Stomach (tissue), 9 donors: ENCODE data around the gene OLR1. TPM values are rescaled to one million over a fixed set of nuclear protein-coding genes. Genes with fewer than 3 reads are reported as not detected.

ENCODE experiments used
- DNase-seq, 2 donors: peaks; one replicate each; pipeline versions ENCODE4 v3.0.0 to v3.0.0-alpha.2; 2013 to 2019
- H3K27ac ChIP-seq, 5 donors: fragments of 200-600 bp in 4 of 5; sonication (generic) in 4 of 5; one replicate each; pipeline ENCODE4 v1.5.1; 2013 to 2019; ENCODE audit warnings: mild to moderate bottlenecking in 1 of 5, moderate library complexity in 1 of 5
- H3K27me3 ChIP-seq, 3 donors: fragments of 200-600 bp; sonication (generic); one replicate each; pipeline ENCODE4 v1.5.1; 2017 to 2019; ENCODE audit warnings: mixed run types in 1 of 3
- H3K36me3 ChIP-seq, 4 donors: fragments of 200-600 bp; sonication (generic); 1 replicate in 3 of 4; 2 replicates in 1 of 4; pipeline ENCODE4 v1.5.1; 2016 to 2019
- H3K4me1 ChIP-seq, 4 donors: fragments of 200-600 bp; sonication (generic); one replicate each; pipeline ENCODE4 v1.5.1; 2016 to 2019
- H3K4me3 ChIP-seq, 4 donors: fragments of 200-600 bp; sonication (generic) in 3 of 4; one replicate each; pipeline ENCODE4 v1.5.1; 2016 to 2019; ENCODE audit warnings: mild to moderate bottlenecking in 1 of 4
- H3K9me3 ChIP-seq, 4 donors: fragments of 200-600 bp; sonication (generic); one replicate each; pipeline ENCODE4 v1.5.1; 2016 to 2019
- CTCF ChIP-seq, 7 experiments: fragments of 450-650 bp in 4 of 7; fragments of 200-600 bp in 3 of 7; sonication (generic) in 3 of 7; IDR thresholded peaks; one replicate each; pipeline ENCODE4 v1.5.1; 2016 to 2019; ENCODE audit warnings: antibody characterized with exemption in 7 of 7, control low read depth in 2 of 7, mild to moderate bottlenecking in 1 of 7
- EP300 ChIP-seq: sonication (generic); formaldehyde crosslinking; IDR thresholded peaks from one replicate; pipeline ENCODE4 v1.6.1; 2017; ENCODE audit warnings: antibody characterized with exemption
- POLR2A ChIP-seq, 4 donors: fragments of 450-650 bp; IDR thresholded peaks; one replicate each; pipeline ENCODE4 v1.6.1; 2016; ENCODE audit warnings: antibody characterized with exemption in 4 of 4, control low read depth in 2 of 4, mild to moderate bottlenecking in 1 of 4, moderate library complexity in 1 of 4
- POLR2AphosphoS5 ChIP-seq, 3 donors: sonication (generic); formaldehyde crosslinking; IDR thresholded peaks; one replicate each; pipeline ENCODE4 v1.6.1; 2016; ENCODE audit warnings: antibody characterized with exemption in 3 of 3
- WGBS, 5 donors: extraction: QIAGEN DNeasy Blood & Tissue Kit in 3 of 5; methylation state at CpG; one replicate each; pipeline versions ENCODE4 v1.1.5 to v1.1.7; 2013 to 2018; 5-methylcytosine and 5-hydroxymethylcytosine counted together
- intact Hi-C: fragments of 100-400 bp; cut with DNase I; formaldehyde crosslinking; loops from one replicate; pipeline ENCODE4 v1.15.1; 2023; ENCODE audit warnings: low total_unique reads
- polyA plus RNA-seq, 3 donors: library from polyadenylated mRNA; stranded (reverse); fragments of 200-250 nt; gene quantifications; one replicate each; pipeline ENCODE4 v1.2.3, GENCODE V29; 2013
- total RNA-seq, 5 donors: library from RNA; depleted of rRNA; stranded (reverse); fragments of >200 nt; gene quantifications; one replicate each; pipeline versions ENCODE4 v1.1.0 to v1.2.3, GENCODE V29; 2014 to 2016
- donor health status: healthy with polysubstance abuse.
- donor health status: Bipolar disorder and iron deficiency.
- donor health status: healthy.

The OLR1 gene
- total and polyA plus RNA-seq, 8 donors, result 0.48 to 7.4 (median 4.1) TPM; not detected in 2

- Histone ChIP-seq H3K4me3 (no peak overlapping the region), H3K27ac (no peak overlapping the region), H3K9me3 (peaks cover 0 to 4% (median 0%) of the 10 kb centered on the region in 4 donors), H3K27me3 (no peaks in the 10 kb centered on the region), H3K4me1 (no peaks in the 10 kb centered on the region), H3K36me3 (no peaks in the 10 kb centered on the region)
- TF ChIP-seq POLR2AphosphoS5 (IDR thresholded peaks at IDR 0.05), result no peak
- no peak for TF ChIP-seq CTCF (IDR thresholded peaks at IDR 0.05)
- intact Hi-C loops, result no loop called here
- 87 to 94% (median 91%) methylated on average over 38 of the region's 38 CpGs for WGBS, 5 donors
- DNase-seq, result no peak
These were observed 60.5 kb downstream of the OLR1 start for GRCh38 chr12:10111451-10111850.

DNA sequence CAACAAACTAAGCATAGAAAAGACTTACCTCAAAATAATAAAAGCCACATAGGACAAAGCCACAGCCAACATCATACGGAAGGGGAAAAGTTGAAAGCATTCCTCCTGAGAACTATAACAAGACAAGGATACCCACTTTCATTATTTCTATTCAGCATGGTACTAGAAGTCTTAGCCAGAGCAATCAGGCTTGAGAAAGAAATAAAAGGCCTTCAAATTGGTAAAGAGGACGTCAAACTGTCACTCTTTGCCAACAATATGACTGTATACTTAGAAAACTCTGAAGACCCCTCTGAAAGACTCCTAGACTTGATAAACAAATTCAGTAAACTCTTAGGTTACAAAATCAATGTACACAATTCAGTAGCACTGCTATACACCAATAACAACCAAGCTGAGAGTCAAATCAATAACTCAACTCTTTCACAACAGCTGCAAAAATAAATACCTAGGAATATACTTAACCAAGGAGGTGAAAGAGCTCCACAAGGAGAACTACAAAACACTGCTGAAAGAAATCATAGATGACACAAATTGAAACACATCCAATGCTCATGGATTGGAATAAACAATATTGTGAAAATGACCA is 61.6 kb downstream of the OLR1 start:
- DNase-seq, result no peak
- TF ChIP-seq POLR2AphosphoS5 (IDR thresholded peaks at IDR 0.05) (no peak), EP300 (no peak), CTCF (IDR thresholded peaks at IDR 0.05) (no peak), POLR2A (IDR thresholded peaks at IDR 0.05) (no peak)
- WGBS, 5 donors, result 79 to 87% (median 84%) methylated on average over 2 of the region's 2 CpGs
- no peaks in the 10 kb centered on the region for H3K36me3 ChIP-seq
- H3K27me3 ChIP-seq, result no peaks in the 10 kb centered on the region
- no peaks in the 10 kb centered on the region for H3K4me1 ChIP-seq
- peaks cover 0 to 4% (median 0%) of the 10 kb centered on the region in 4 donors for H3K9me3 ChIP-seq
- no peak overlapping the region for H3K27ac ChIP-seq
- H3K4me3 ChIP-seq, result no peak overlapping the region
- intact Hi-C loops, result no loop called here

Other genes with a start within 250 kb of the OLR1 start
- not detected for gene CLEC2A, start 239.8 kb downstream of the OLR1 start, total RNA-seq
- gene CLEC2A, start 239.8 kb downstream of the OLR1 start, polyA plus RNA-seq, result not detected
- 1 to 10 TPM in 1 of 5 donors, under 1 TPM in 1, not detected in 3; 0.43 to 1.1 TPM for gene CLEC12A, start 200.7 kb downstream of the OLR1 start, total RNA-seq
- 1 to 10 TPM in 1 of 3 donors, under 1 TPM in 1, not detected in 1; 0.60 to 2.1 TPM for gene CLEC12A, start 200.7 kb downstream of the OLR1 start, polyA plus RNA-seq
- gene CLEC1B, start 173.0 kb downstream of the OLR1 start, total RNA-seq, result under 1 TPM in 1 of 5 donors, not detected in 4; 0.92 TPM
- gene CLEC1B, start 173.0 kb downstream of the OLR1 start, polyA plus RNA-seq, result not detected
- under 1 TPM in 1 of 5 donors, not detected in 4; 0.37 TPM for gene CLEC12B, start 161.5 kb downstream of the OLR1 start, total RNA-seq
- gene CLEC12B, start 161.5 kb downstream of the OLR1 start, polyA plus RNA-seq, result not detected
- 1 to 10 TPM in 1 of 5 donors, not detected in 4; 2.6 TPM for gene CLEC9A, start 141.4 kb downstream of the OLR1 start, total RNA-seq
- gene CLEC9A, start 141.4 kb downstream of the OLR1 start, polyA plus RNA-seq, result under 1 TPM in 1 of 3 donors, not detected in 2; 0.20 TPM
- 1 to 10 TPM in 1 of 5 donors, under 1 TPM in 2, not detected in 2; 0.58 to 4.6 (median 0.87) TPM for gene CLEC1A, start 73.1 kb downstream of the OLR1 start, total RNA-seq
- gene CLEC1A, start 73.1 kb downstream of the OLR1 start, polyA plus RNA-seq, result 1 to 10 TPM in 2 of 3 donors, under 1 TPM in 1; 0.46 to 3.4 (median 1.1) TPM
- gene CLEC7A, start 41.9 kb downstream of the OLR1 start, total RNA-seq, result 10 to 100 TPM in 2 of 5 donors, 1 to 10 TPM in 1, under 1 TPM in 1, not detected in 1; 0.87 to 20.1 (median 12.5) TPM
- 1 to 10 TPM; 1.9 to 4.2 (median 2.1) TPM for gene CLEC7A, start 41.9 kb downstream of the OLR1 start, polyA plus RNA-seq
- gene TMEM52B, start 6.9 kb upstream of the OLR1 start, total RNA-seq, result under 1 TPM in 2 of 5 donors, not detected in 3; 0.14 to 0.89 TPM
- 1 to 10 TPM in 1 of 3 donors, under 1 TPM in 1, not detected in 1; 0.31 to 1.4 TPM for gene TMEM52B, start 6.9 kb upstream of the OLR1 start, polyA plus RNA-seq
- gene GABARAPL1, start 40.7 kb upstream of the OLR1 start, total RNA-seq, result 100 to 1,000 TPM in 2 of 5 donors, 10 to 100 TPM in 3; 28.4 to 116 (median 91.0) TPM
- gene GABARAPL1, start 40.7 kb upstream of the OLR1 start, polyA plus RNA-seq, result 100 to 1,000 TPM in 2 of 3 donors, 10 to 100 TPM in 1; 63.5 to 133 (median 126) TPM
- gene KLRD1, start 135.7 kb upstream of the OLR1 start, total RNA-seq, result 10 to 100 TPM in 1 of 5 donors, 1 to 10 TPM in 1, under 1 TPM in 2, not detected in 1; under 0.01 to 15.4 (median 1.4) TPM
- 1 to 10 TPM in 1 of 3 donors, under 1 TPM in 2; 0.48 to 1.5 (median 0.50) TPM for gene KLRD1, start 135.7 kb upstream of the OLR1 start, polyA plus RNA-seq
- 10 to 100 TPM in 2 of 5 donors, 1 to 10 TPM in 1, not detected in 2; 2.0 to 17.4 (median 12.9) TPM for gene KLRK1, start 217.9 kb upstream of the OLR1 start, total RNA-seq
- gene KLRK1, start 217.9 kb upstream of the OLR1 start, polyA plus RNA-seq, result 1 to 10 TPM in 2 of 3 donors, under 1 TPM in 1; 0.50 to 2.4 (median 2.0) TPM
- gene KLRC4, start 237.6 kb upstream of the OLR1 start, total RNA-seq, result 1 to 10 TPM in 1 of 5 donors, not detected in 4; 1.3 TPM
- gene KLRC4, start 237.6 kb upstream of the OLR1 start, polyA plus RNA-seq, result under 1 TPM in 1 of 3 donors, not detected in 2; 0.13 TPM
- 1 to 10 TPM in 2 of 5 donors, not detected in 3; 1.3 TPM for gene KLRC3, start 248.5 kb upstream of the OLR1 start, total RNA-seq
- gene KLRC3, start 248.5 kb upstream of the OLR1 start, polyA plus RNA-seq, result under 1 TPM in 1 of 3 donors, not detected in 2; 0.43 TPM